Upper lobe of left lung (tissue), 4 donors: ENCODE results near the gene CAP2.

Experiments
- POLR2A ChIP-seq, 4 donors: fragments of 450-650 bp; IDR thresholded peaks; one replicate each; pipeline ENCODE4 v1.5.1; 2016 to 2017; ENCODE audit warnings: antibody characterized with exemption in 4 of 4, mild to moderate bottlenecking in 2 of 4
- TF ChIP-seq, protein P1 (sequence below), 6 experiments: fragments of 450-650 bp in 4 of 6; fragments of 200-600 bp in 2 of 6; sonication (generic) in 2 of 6; IDR thresholded peaks; one replicate each; pipeline ENCODE4 v1.5.1; 2016 to 2019; ENCODE audit warnings: antibody characterized with exemption in 6 of 6

DNA sequence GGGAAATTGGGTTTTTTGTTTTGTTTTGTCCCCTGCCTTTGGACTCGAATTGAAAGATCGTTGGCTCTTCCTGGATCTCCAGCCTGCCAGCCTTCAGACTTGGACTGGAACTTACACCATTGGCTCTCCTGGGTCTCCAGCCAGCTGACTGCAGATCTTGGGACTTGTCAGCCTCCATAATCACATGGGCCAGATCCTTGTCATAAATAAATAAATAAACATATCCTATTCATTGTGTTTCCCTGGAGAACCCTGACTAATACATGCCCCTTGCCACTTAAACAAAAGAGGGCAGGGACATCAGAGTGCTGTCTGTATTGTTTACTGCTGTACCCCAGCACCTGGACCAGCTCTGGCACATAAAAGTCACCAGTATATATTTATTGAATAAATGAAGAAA, 101.5 kb downstream of the CAP2 start:
- TF ChIP-seq, protein P1, sequence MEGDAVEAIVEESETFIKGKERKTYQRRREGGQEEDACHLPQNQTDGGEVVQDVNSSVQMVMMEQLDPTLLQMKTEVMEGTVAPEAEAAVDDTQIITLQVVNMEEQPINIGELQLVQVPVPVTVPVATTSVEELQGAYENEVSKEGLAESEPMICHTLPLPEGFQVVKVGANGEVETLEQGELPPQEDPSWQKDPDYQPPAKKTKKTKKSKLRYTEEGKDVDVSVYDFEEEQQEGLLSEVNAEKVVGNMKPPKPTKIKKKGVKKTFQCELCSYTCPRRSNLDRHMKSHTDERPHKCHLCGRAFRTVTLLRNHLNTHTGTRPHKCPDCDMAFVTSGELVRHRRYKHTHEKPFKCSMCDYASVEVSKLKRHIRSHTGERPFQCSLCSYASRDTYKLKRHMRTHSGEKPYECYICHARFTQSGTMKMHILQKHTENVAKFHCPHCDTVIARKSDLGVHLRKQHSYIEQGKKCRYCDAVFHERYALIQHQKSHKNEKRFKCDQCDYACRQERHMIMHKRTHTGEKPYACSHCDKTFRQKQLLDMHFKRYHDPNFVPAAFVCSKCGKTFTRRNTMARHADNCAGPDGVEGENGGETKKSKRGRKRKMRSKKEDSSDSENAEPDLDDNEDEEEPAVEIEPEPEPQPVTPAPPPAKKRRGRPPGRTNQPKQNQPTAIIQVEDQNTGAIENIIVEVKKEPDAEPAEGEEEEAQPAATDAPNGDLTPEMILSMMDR (IDR thresholded peaks at IDR 0.05) = no peak
- no peak for TF ChIP-seq POLR2A (IDR thresholded peaks at IDR 0.05)
